ENCODE data around the gene LARGE1. TPM values are rescaled to one million over a fixed set of nuclear protein-coding genes. Genes with fewer than 3 reads are reported as not detected.

The LARGE1 gene
- total RNA-seq, 1 experiment from 2014 or later: 1.5 TPM

DNA sequence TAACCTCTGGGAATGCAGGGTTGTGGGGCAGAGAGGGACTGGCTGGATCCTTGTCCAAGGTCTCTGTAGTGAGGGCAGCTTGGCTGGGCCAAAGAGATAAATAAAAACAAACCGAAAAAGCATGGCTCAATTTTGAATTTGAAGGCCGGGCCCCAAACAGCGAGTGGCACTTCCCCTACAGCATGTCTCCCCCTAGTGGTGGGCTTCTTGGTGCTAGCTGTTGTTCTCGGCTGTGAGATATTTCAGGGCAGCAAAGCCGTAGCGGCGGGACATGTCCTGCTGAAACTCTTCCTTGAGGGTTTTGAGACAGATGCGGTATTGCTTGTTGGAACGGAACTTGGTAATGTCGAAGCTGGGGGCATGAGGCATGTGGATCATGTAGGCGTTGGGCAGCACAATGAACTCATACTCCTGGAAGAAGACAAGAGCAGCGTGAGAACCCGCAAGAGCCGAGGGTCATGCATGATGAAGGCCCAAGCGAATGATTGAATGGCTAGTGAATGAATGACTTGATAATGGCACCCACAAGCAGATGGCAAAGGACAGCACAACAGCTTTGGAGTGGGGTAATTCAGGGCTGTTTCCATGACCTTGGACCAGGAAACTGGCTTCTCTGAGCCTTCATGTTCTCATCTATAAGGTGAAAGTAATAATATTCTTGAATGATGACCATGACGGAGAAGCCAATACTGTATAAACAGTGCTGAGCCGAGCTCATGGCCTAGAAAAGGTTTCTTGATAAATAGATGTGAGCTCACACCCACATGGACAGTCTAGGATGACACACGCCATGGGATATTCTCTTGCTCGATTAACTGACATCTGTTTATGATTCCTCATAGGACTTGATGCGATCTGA lies 645.8 kb downstream of the LARGE1 start:
- Histone ChIP-seq H4K20me1 (ENCODE audit: insufficient read depth) (no peaks in the 10 kb centered on the region), H3K9ac (ENCODE audit: low read length) (no peak overlapping the region), H3K9me2 (ENCODE audit: insufficient read depth) (no peaks in the 10 kb centered on the region), H3K4me2 (ENCODE audit: low read length) (no peak overlapping the region), H3K27ac (ENCODE audit: low read depth, low read length) (no peak overlapping the region), H3K4me1 (ENCODE audit: control insufficient read depth in 1 of 2, insufficient read depth in 2 of 2, low read length in 2 of 2) (no peaks in the 10 kb centered on the region), H3K36me3 (ENCODE audit: control insufficient read depth in 1 of 2, insufficient read depth in 2 of 2, low read length in 2 of 2) (no peaks in the 10 kb centered on the region), H3K4me3 (replicated peaks in 1 of 2; ENCODE audit: low read depth in 1 of 2, low read length in 2 of 2) (no peak overlapping the region), H3K27me3 (ENCODE audit: insufficient read depth, low read length) (no peaks in the 10 kb centered on the region), H3K79me2 (ENCODE audit: insufficient read depth, low read length) (no peaks in the 10 kb centered on the region), H3K9me3 (ENCODE audit: control insufficient read depth in 1 of 2, insufficient read depth in 1 of 2, low read depth in 1 of 2, low read length in 2 of 2) (peaks cover 0 to 38% of the 10 kb centered on the region in 2 experiments; a peak in 2 of 4 replicates), H2AFZ (ENCODE audit: low read depth, low read length, poor library complexity, severe bottlenecking) (no peak overlapping the region)
- no TSS peak for BruUV-seq (replicated peaks)
- POLR2A ChIA-PET: no interaction called here
- intact Hi-C loops (cut with micrococcal nuclease): no loop called here
- no peak for ATAC-seq
- CTCF ChIA-PET: no interaction called here
- TF ChIP-seq RAD21 (IDR thresholded peaks at IDR 0.05; ENCODE audit: low read depth): no peak
- TF ChIP-seq FOSL1 (IDR thresholded peaks at IDR 0.05; ENCODE audit: low read depth): no peak
- TF ChIP-seq, protein P1, sequence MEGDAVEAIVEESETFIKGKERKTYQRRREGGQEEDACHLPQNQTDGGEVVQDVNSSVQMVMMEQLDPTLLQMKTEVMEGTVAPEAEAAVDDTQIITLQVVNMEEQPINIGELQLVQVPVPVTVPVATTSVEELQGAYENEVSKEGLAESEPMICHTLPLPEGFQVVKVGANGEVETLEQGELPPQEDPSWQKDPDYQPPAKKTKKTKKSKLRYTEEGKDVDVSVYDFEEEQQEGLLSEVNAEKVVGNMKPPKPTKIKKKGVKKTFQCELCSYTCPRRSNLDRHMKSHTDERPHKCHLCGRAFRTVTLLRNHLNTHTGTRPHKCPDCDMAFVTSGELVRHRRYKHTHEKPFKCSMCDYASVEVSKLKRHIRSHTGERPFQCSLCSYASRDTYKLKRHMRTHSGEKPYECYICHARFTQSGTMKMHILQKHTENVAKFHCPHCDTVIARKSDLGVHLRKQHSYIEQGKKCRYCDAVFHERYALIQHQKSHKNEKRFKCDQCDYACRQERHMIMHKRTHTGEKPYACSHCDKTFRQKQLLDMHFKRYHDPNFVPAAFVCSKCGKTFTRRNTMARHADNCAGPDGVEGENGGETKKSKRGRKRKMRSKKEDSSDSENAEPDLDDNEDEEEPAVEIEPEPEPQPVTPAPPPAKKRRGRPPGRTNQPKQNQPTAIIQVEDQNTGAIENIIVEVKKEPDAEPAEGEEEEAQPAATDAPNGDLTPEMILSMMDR (IDR thresholded peaks at IDR 0.05 in 2 of 3, conservative IDR thresholded peaks at IDR 0.05 in 1 of 3; ENCODE audit: borderline replicate concordance in 1 of 3, insufficient read depth in 1 of 3, low read depth in 2 of 3, low read length in 2 of 3): peak in 2 of 3 experiments; percentile 49; a peak in 4 of 6 replicates
- TF ChIP-seq, protein P2, sequence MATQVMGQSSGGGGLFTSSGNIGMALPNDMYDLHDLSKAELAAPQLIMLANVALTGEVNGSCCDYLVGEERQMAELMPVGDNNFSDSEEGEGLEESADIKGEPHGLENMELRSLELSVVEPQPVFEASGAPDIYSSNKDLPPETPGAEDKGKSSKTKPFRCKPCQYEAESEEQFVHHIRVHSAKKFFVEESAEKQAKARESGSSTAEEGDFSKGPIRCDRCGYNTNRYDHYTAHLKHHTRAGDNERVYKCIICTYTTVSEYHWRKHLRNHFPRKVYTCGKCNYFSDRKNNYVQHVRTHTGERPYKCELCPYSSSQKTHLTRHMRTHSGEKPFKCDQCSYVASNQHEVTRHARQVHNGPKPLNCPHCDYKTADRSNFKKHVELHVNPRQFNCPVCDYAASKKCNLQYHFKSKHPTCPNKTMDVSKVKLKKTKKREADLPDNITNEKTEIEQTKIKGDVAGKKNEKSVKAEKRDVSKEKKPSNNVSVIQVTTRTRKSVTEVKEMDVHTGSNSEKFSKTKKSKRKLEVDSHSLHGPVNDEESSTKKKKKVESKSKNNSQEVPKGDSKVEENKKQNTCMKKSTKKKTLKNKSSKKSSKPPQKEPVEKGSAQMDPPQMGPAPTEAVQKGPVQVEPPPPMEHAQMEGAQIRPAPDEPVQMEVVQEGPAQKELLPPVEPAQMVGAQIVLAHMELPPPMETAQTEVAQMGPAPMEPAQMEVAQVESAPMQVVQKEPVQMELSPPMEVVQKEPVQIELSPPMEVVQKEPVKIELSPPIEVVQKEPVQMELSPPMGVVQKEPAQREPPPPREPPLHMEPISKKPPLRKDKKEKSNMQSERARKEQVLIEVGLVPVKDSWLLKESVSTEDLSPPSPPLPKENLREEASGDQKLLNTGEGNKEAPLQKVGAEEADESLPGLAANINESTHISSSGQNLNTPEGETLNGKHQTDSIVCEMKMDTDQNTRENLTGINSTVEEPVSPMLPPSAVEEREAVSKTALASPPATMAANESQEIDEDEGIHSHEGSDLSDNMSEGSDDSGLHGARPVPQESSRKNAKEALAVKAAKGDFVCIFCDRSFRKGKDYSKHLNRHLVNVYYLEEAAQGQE (IDR thresholded peaks at IDR 0.05; ENCODE audit: low read depth): no peak
- RAD21 ChIA-PET (ENCODE audit: low non-redundant PET in 1 of 2, low total read pairs in 2 of 2, uncharacterized antibody in 2 of 2, unreplicated experiment in 2 of 2): no interaction called here
- no peak for DNase-seq (ENCODE audit: low read depth, low spot score)
